Hematopoietic multipotent progenitor cell treated with erythropoietin and hydrocortisone succinate and interleukin-3 and kit ligand, for 15 days (in vitro differentiated cells): ENCODE data around the gene PTPN5.

ENCODE experiments used
- DNase-seq: peaks from one replicate; pipeline ENCODE4 v3.0.0-alpha.2; 2015; ENCODE audit warnings: low spot score

Gene PTPN5

DNA sequence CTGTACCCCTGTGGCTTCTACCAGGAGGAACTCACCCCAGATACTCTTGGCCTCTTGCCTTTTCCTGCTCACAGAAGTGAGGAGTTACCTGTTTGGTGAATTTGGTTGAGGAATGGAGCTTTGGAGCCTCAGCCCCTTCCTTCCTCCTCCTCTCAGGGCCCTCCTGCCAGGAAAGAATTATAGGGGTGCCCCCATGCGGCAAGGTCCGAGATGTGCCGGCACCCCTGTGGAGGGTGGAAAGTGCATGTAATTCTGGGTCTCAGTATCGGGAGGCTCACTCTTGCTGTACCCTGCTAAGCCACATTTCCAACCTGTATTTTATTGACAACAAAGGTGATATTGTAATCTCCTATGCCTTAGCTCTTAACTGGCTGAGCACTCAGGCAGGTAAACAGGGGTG is 51.9 kb downstream of the PTPN5 start:
- DNase-seq: no peak

DNA sequence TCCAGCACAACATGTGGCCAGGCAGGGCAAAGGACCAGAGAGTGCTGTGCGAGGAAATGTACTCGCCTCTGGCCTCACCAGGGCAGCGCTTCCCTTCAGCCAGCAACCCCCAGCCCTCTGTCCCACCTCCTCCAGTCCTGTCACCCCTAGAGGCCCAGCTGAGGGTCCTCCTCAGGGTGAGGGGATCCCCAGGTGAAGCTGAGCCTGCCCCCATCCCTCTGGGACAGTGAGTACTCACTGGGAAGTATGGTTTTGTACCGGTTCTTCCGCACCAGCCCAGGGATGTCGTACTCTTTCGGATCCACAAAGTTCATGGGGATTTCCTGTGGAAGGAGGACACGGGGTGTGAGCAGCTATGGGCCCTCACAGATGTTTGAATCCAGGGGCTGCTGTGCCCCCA is 54.0 kb downstream of the PTPN5 start:
- DNase-seq: no peak

DNA sequence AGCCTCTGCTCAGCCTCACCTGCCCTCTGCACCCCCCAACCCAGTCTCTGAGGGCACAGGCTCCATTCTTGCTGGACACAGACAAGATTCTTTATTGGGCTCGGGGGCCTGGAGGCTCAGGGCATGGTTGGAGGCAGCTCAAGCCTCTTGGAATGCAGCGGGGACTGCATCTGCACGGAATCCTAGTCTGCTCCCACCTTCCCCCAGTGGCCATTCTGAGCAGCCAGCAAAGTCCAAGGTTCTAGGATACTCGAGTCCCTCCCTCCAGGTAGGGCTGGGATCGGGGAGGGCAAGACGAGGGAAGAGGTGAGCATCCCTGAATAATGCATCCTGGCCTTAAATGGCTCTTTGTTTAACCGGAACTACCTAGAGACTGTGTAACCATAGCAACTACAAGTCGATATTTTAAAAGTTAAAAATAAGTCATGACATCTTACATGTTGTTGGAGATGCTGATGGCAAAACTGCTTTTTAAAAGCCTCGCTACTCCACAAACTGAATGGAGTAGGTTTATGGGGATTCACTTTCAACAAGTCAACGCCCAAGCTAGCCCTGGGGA is 54.9 kb downstream of the PTPN5 start:
- DNase-seq: no peak

DNA sequence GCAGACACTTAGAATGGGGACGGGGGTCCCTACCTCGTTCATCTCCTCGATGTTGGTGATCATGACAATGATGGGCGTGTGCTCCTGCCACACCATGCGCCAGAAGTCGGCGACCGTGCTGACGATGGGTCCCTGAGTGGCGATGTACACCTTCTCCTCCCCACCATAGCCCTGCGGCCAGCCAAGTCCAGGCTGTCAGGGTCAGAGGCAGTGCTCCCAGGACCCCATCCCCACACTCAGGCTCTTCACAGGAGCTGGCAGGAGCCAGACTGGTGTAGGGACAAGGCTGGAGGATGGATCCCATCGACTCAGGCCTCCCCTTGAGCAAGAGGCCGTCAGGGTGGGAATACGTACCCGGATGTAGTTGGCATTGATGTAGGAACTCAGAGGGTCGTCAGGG is 58.4 kb downstream of the PTPN5 start:
- no peak for DNase-seq

DNA sequence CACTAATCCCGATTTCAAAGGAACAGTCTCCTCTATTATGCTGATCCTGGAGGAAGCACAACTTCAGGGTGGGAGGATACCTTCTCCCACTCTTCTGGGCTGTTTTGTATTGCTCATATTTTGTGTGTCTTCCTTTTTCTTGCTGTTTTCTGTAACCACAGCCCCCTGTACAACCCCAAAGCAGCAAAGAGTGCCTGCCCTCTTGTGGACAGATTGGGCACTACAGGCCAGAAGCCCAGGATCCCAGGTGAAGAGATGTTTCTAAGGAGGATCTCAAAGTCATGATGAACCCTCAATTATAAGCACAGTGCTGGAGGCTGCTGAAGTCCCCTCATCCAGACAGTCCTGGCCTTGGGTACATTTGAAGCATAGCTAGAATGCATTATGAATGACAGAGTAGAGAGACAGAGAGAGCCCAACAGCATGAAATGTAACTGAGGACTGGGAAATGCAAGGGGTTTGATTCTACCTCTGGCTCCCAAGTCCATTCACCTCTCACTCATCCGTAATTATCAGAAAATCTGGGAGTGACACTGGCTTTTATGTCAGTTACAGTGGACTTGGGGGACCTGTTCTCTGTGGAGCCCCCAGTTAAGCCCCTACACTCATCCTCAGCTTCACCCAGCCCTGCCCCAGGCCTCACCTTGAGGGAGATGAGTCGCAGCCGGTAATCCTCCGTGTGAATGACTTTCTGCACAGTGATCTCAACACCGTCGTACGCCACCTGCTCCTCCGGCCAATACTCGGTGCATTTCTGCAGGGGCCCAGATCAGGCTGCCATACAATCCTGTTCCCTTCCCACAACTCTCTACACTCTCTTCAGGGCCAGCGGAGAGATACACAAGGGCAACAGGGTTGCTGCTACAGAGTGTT is 59.4 kb downstream of the PTPN5 start:
- DNase-seq: peak; percentile 43

GRCh38 chr11:18731441-18731840 is 60.2 kb downstream of the PTPN5 start:
- no peak for DNase-seq

- DNase-seq: no peak
Measured at GRCh38 chr11:18730020-18730419, 61.6 kb downstream of the PTPN5 start.

DNA sequence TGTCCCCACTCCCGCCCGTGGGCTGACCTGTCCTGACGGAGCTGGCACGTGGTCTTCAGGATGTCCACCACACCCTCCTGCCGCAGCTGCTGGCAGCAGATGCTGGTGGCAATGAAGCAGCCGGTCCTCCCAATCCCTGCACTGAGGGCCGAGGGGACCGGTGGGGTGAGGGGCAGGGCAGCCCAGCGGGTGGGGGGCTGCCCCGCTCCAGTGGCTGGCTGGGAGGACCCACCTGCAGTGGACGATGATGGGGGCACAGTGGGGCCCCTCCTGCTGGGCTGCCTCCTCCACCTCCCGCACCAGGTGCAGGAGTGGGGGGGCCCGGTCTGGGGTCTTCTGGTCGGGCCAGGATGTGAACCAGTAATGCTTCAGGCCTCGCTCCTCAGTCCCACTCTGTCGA is 62.2 kb downstream of the PTPN5 start:
- DNase-seq: no peak

- DNase-seq: no peak
Measured at GRCh38 chr11:18728658-18729057, 62.9 kb downstream of the PTPN5 start.

- DNase-seq: peak; percentile 11
Measured at GRCh38 chr11:18727479-18728236, 63.9 kb downstream of the PTPN5 start.

DNA sequence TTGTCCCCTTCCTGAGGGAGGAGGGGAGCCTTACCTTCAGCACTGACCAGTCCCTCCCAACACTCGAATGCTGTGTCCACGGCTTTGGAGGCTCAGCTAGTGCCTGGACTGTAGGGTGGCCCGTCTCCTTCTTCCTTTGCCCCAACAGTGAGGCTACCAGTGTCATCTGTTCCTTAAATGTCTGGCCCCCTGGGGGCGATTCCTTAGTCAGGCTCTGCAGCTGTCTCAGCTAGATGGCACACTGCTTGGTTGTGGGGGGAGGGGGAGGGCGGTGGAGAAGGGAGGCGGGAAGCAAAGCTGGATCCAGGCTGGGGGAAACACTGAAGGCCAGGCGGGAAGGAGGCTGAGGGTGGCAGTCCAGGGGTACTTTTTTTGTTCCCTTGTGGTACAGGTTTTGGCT is 65.6 kb downstream of the PTPN5 start, which contains the start of gene IGSF22:
Gene IGSF22 (minus strand): TSS at position 149 of the 400 bp plus-strand sequence. CDS start 1,952 bp downstream, outside the sequence.
- no peak for DNase-seq

GRCh38 chr11:18723991-18724390 is 67.6 kb downstream of the PTPN5 start:
- DNase-seq: no peak

GRCh38 chr11:18722293-18722637 is 69.3 kb downstream of the PTPN5 start:
- DNase-seq: no peak

- DNase-seq: peak; percentile 23
Measured at GRCh38 chr11:18721561-18722292, 69.9 kb downstream of the PTPN5 start.

DNA sequence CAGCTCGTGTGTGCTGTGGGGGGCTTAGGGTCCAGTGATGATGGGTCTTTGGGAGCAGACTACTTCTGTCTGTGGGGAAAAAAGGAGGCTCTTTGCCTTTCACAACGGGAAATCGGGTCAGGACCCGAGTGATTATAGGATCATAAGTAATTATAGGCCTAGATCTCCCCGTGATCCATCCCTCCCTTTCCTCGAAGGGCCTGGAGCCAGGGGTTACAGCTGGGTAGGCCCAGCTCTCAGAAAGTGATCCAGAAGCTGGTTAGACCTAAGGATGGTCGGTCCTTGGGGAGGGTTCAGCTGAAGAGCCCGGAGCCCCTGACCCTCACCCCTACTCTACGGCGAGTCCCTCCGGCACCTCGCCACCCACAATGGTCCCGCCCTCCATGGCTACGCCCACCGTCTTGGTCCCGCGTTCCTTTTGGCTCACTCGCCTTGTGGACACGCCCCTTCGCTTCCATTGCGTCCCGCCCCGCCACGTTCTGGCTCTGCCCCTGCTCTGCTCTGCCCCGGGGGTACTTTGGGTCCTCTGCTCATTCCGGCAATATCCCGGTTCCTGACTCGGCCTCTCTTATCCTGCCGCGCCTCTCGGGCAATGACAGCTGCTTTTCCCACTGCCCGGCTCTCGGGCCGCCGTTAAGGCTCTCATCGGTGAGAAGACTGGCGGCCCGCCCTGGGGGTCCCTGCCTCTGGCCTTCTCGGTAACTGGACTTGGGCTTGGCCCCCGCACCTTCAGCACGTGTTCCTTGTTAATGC is 70.6 kb downstream of the PTPN5 start:
- DNase-seq: peak; percentile 52

DNA sequence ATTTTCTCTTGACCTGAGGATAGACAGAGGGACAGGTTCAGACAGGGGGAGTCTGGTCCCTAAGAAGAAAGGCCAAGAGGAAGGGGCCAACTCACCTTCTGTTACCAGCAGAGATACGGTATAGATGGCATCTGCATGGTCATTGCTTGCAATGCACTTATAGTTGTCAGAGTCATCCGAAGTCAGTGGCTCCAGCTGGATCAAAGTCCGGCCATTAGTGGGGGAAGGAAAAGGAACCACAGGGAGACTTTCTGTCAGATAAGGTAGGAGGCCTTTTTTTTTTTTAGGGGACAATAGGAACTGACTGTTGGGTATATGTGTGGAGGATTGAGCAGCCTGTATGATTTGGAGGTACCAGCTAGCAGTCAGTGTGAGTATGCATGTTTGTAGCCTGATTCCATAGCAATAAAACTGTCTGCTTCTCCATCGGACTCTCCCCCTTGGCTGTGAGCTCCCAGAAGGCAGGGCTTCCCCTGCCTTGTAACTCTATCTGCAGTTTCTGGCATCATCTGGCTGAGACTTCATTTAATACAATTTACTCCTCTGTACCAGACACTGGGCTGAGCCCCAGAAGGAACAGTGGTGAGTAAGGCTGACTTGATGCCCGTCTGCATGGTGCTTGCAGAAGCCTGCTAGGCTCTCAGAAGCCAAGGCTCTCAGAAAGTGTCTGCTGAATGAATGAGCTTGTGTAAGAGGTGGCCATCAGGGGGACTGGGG is 71.3 kb downstream of the PTPN5 start:
- no peak for DNase-seq

GRCh38 chr11:18715476-18715875 is 76.1 kb downstream of the PTPN5 start:
- DNase-seq: no peak

- DNase-seq: no peak
Measured at GRCh38 chr11:18714443-18714780, 77.2 kb downstream of the PTPN5 start.

DNA sequence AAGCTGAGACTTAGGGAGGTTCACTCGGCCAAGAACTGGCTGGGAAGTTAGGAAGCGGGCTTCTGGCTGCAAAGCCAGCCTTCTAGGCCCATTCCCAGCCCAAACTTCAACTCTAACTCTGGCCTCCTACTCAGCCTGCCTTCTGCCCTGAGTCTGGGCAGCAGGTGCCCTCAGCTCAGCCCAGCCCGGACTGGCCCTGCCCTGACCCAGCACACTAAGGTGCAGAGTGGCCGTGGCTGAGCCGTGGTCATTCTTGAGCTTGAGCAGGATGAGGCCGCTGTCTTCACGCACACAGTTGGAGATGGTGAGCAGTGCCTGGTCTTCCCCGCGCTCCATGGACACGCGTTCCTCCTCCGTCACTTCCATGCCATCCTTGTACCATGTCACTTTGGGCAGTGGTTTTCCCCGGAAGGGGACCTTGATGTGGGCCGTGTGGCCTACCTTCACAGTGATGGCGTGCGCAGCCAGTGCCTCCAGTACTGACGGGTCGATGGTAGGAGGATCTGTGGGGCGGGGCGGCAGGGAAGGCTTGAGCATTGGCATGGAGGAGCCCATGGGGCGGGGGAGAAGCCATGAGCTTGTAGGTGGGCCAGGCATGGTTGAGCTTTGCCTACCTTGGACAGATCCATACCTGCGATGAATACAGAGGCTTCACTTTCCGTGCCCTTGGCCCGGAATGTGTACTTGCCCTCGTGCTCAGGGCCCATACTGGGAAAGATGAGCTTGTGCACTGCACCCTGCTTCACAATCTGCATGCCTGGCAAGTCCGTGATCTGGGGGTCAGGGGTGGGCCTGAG is 77.8 kb downstream of the PTPN5 start:
- no peak for DNase-seq

- DNase-seq: no peak
Measured at GRCh38 chr11:18710545-18710944, 81.1 kb downstream of the PTPN5 start.
